Naive thymus-derived CD4-positive, alpha-beta T cell (primary cell): ENCODE data around the gene GYPC. TPM values are rescaled to one million over a fixed set of nuclear protein-coding genes. Genes with fewer than 3 reads are reported as not detected.
A peak's percentile ranks its signal among the peaks of the same experiment; 100 is the strongest.

Experiments
- ATAC-seq: fragments of 150-1000 bp; cut with Tn5 transposase; 2 replicates; pipeline ENCODE4 v1.10.0; 2021; ENCODE audit warnings: mild to moderate bottlenecking, moderate library complexity
- CTCF ChIA-PET: fragments of 350-600 bp; sonication (Branson Sonifier 250); formaldehyde crosslinking; loops from one replicate; lab custom pipeline; 2021; ENCODE audit warnings: antibody characterized with exemption; lab: Charles Lee
- POLR2A ChIA-PET: fragments of 350-600 bp; sonication (Branson Sonifier 250); formaldehyde crosslinking; loops from one replicate; lab custom pipeline; 2021; ENCODE audit warnings: antibody characterized with exemption, inconsistent platforms; lab: Charles Lee
- DNase-seq, 9 donors: peaks; one replicate each; pipeline versions ENCODE4 v3.0.0 to v3.0.0-alpha.2; 2020 to 2022; ENCODE audit warnings: mixed read lengths in 1 of 9
- H3K27ac ChIP-seq: one replicate; pipeline ENCODE4 v1.7.0; 2013; ENCODE audit warnings: mild to moderate bottlenecking, low read depth, low read length, moderate library complexity
- H3K27me3 ChIP-seq, 2 donors: one replicate each; pipeline ENCODE4 v1.7.0; 2013; ENCODE audit warnings: low read length in 2 of 2, mild to moderate bottlenecking in 2 of 2, moderate library complexity in 2 of 2; ENCODE audit not compliant: control insufficient read depth in 2 of 2, insufficient read depth in 2 of 2
- H3K36me3 ChIP-seq, 3 experiments: 1 replicate in 2 of 3; 2 replicates in 1 of 3; pipeline ENCODE4 v1.7.0; 2013; ENCODE audit warnings: low read length in 3 of 3, mild to moderate bottlenecking in 3 of 3, moderate library complexity in 1 of 3; ENCODE audit not compliant: insufficient read depth in 3 of 3, control insufficient read depth in 2 of 3
- H3K4me1 ChIP-seq, 2 donors: one replicate each; pipeline ENCODE4 v1.7.0; 2013; ENCODE audit warnings: low read length in 2 of 2, mild to moderate bottlenecking in 2 of 2, moderate library complexity in 1 of 2; ENCODE audit not compliant: control insufficient read depth in 2 of 2, insufficient read depth in 2 of 2
- H3K4me3 ChIP-seq: 2 replicates; pipeline ENCODE4 v1.7.0; 2013; ENCODE audit warnings: mild to moderate bottlenecking, low read length
- H3K9me3 ChIP-seq, 3 experiments: 1 replicate in 2 of 3; 2 replicates in 1 of 3; pipeline ENCODE4 v1.7.0; 2013; ENCODE audit warnings: low read length in 3 of 3; ENCODE audit not compliant: control insufficient read depth in 2 of 3
- H3K27ac Mint-ChIP-seq, 9 donors: one replicate each; pipeline ENCODE4 v1.8.0; 2020 to 2022; ENCODE audit warnings: mixed read lengths in 9 of 9, mild to moderate bottlenecking in 8 of 9, moderate library complexity in 5 of 9, inconsistent platforms in 2 of 9
- H3K27me3 Mint-ChIP-seq, 5 donors: one replicate each; pipeline ENCODE4 v1.8.0; 2021 to 2022; ENCODE audit warnings: mixed read lengths in 5 of 5, mild to moderate bottlenecking in 1 of 5
- H3K36me3 Mint-ChIP-seq, 5 donors: one replicate each; pipeline ENCODE4 v1.8.0; 2020 to 2022; ENCODE audit warnings: mixed read lengths in 5 of 5, mild to moderate bottlenecking in 3 of 5, inconsistent platforms in 1 of 5
- H3K4me1 Mint-ChIP-seq, 7 donors: one replicate each; pipeline ENCODE4 v1.8.0; 2020 to 2022; ENCODE audit warnings: mixed read lengths in 7 of 7, mild to moderate bottlenecking in 3 of 7, inconsistent platforms in 1 of 7
- H3K4me3 Mint-ChIP-seq, 10 donors: one replicate each; pipeline ENCODE4 v1.8.0; 2020 to 2022; ENCODE audit warnings: mild to moderate bottlenecking in 10 of 10, mixed read lengths in 10 of 10, moderate library complexity in 6 of 10, inconsistent platforms in 2 of 10
- H3K9me3 Mint-ChIP-seq, 11 donors: one replicate each; pipeline ENCODE4 v1.8.0; 2020 to 2022; ENCODE audit warnings: mixed read lengths in 11 of 11, mild to moderate bottlenecking in 4 of 11, inconsistent platforms in 1 of 11, moderate library complexity in 1 of 11
- intact Hi-C, 2 donors: fragments of 100-400 bp; cut with micrococcal nuclease; formaldehyde crosslinking; loops; one replicate each; pipeline ENCODE4 v1.15.1; 2023
- polyA plus RNA-seq, 2 donors: library from polyadenylated mRNA; unstranded; fragments of 300-500 nt; fragmentation: Illumina TruSeq; gene quantifications; one replicate each; pipeline ENCODE4 v1.2.3, GENCODE V29; 2021
- total RNA-seq, 6 experiments: library from RNA in 5 of 6; stranded (reverse) in 5 of 6; gene quantifications; 1 replicate in 5 of 6; 2 replicates in 1 of 6; pipeline ENCODE4 v1.2.3 and lab custom pipeline; 2021 to 2026

GYPC gene
- total and polyA plus RNA-seq, 7 experiments from 2014 or later, result 114 to 277 (median 140) TPM

DNA sequence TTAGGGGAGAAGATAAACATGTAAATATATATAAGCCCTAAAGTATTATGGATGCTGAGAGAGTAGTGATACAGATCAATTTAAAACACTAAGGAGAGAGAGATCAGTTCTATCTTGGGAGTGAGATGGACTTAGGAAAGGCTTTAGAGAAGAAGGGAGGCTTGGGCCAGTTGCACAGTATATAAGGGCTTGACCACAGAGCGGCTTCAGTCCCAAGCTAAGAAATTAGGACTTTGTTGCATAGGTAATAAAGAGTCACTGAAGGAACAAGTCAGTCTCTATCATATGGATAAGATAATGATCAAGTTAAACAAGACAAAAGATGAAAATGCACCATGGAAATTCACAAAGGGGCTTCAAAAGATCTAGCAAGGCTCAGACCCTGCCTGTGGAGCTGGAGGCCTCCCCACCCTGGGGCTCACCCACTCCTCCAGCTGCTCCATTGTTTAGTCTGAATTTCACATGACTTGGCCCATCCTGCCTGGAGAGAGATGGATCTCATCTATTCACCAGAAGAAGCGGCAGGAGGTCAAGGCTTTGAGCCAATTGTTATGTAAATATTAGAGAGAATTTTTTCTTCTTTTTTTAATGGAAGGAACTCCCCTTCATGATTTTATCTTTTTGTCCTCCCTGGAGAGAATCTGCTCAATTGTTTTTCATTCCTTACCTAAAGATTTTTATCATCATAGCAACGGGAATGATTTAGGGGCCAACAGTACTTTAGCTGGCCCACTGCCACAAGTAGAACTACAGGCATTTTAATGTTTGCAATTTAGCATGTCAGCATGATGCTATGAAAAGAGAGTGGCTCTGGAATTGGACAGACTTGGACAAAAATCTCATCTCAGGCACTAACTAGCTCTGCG is 44.0 kb downstream of the GYPC start:
- H3K27ac Mint-ChIP-seq, result peak overlapping the region in 6 of 9 donors; percentile 6 to 63 (median 42)
- peaks cover 11 to 59% (median 51%) of the 10 kb centered on the region in 5 donors for H3K36me3 Mint-ChIP-seq
- intact Hi-C loops, result loop anchor here (5.0 to 10.0 kb wide), 3 partner anchors 43 to 77 kb away; partner anchors contain the start of gene GYPC (in 2 of the 2)

DNA sequence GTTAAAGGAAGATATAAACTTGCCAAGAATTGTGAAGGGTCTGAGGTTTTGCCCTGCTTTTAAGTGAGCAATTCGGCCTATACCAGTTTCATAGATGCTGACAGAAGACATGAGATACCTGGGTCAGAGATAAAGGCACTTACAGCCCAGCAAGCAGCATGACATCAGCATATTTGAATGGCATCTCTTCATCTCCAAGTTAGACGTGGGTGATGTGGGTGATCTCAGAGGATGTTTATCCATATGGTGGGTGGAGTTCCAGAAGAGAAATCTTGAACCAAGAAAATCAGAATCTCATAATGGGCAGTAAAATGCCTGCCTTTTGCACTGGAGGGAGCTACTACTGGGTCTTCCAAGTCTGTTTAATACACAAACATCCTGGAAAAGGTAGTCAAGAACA is 44.7 kb downstream of the GYPC start:
- ChIA-PET POLR2A (no interaction called here), CTCF (interaction anchor here (1.1 kb wide), 1 partner anchor 61 kb away, joined by 3 read pairs; no protein-coding TSS in a partner anchor)
- intact Hi-C loops, result loop anchor here (5.0 to 10.0 kb wide), 2 partner anchors 46 to 77 kb away; partner anchors contain the start of gene GYPC (in 1 of the 2)
- no peak overlapping the region for H3K4me3 ChIP-seq
- ATAC-seq, result no peak
- H3K4me1 ChIP-seq, result no peaks in the 10 kb centered on the region
- Mint-ChIP-seq H3K27ac (peak overlapping the region in 3 of 9 donors; percentile 7 to 62 (median 49)), H3K4me3 (no peak overlapping the region), H3K4me1 (peaks cover 0 to 17% (median 7%) of the 10 kb centered on the region in 7 donors), H3K36me3 (peaks cover 11 to 52% (median 45%) of the 10 kb centered on the region in 5 donors), H3K27me3 (no peaks in the 10 kb centered on the region), H3K9me3 (peaks cover 0 to 16% (median 0%) of the 10 kb centered on the region in 11 donors)
- DNase-seq, result no peak
- no peaks in the 10 kb centered on the region for H3K9me3 ChIP-seq
- peaks cover 0 to 41% (median 9%) of the 10 kb centered on the region in 3 experiments for H3K36me3 ChIP-seq
- no peaks in the 10 kb centered on the region for H3K27me3 ChIP-seq
- H3K27ac ChIP-seq, result no peak overlapping the region

More for the DNA sequence above, 44.0 kb downstream of the GYPC start:
- peaks cover 0 to 48% (median 9%) of the 10 kb centered on the region in 3 experiments for H3K36me3 ChIP-seq
- POLR2A ChIA-PET, result no interaction called here
- no peak overlapping the region for H3K4me3 ChIP-seq
- CTCF ChIA-PET, result interaction anchor here (1.8 kb wide), 1 partner anchor 77 kb away, joined by 6 read pairs; no protein-coding TSS in a partner anchor
- H3K27me3 ChIP-seq, result no peaks in the 10 kb centered on the region
- H3K9me3 ChIP-seq, result no peaks in the 10 kb centered on the region
- DNase-seq (no peak), ATAC-seq (no peak)
- Mint-ChIP-seq H3K27me3 (no peaks in the 10 kb centered on the region), H3K9me3 (peaks cover 0 to 16% (median 0%) of the 10 kb centered on the region in 11 donors), H3K4me3 (no peak overlapping the region), H3K4me1 (peaks cover 0 to 17% (median 8%) of the 10 kb centered on the region in 7 donors)
- no peaks in the 10 kb centered on the region for H3K4me1 ChIP-seq
- no peak overlapping the region for H3K27ac ChIP-seq

DNA sequence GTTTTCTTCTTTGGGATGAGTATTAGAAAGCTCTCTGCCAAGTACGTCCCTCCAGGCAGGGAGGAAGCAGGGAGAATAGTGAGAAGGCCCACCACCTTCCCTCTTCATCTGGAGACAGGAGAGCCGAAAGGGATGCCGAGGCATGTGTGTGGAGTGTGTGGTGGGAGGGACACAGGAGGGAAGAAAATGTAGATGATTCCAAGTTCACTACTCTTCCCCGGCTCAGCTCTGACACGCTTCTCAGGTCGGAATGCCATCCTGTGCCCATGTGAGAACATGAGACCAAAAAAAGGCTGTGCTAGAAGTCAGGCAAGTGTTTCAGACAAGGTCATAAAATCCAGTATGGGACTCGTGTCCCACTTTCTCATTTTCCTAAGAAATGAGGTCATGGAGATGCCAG is 47.4 kb downstream of the GYPC start:
- DNase-seq (no peak), ATAC-seq (no peak)
- Histone ChIP-seq H3K9me3 (no peaks in the 10 kb centered on the region), H3K27ac (no peak overlapping the region), H3K4me1 (no peaks in the 10 kb centered on the region), H3K4me3 (no peak overlapping the region), H3K27me3 (no peaks in the 10 kb centered on the region), H3K36me3 (peaks cover 0 to 14% (median 0%) of the 10 kb centered on the region in 3 experiments)
- peaks cover 0 to 17% (median 8%) of the 10 kb centered on the region in 7 donors for H3K4me1 Mint-ChIP-seq
- H3K4me3 Mint-ChIP-seq, result no peak overlapping the region
- H3K27me3 Mint-ChIP-seq, result no peaks in the 10 kb centered on the region
- H3K9me3 Mint-ChIP-seq, result peaks cover 0 to 16% (median 0%) of the 10 kb centered on the region in 11 donors
- no peak overlapping the region for H3K27ac Mint-ChIP-seq
- H3K36me3 Mint-ChIP-seq, result peaks cover 0 to 29% (median 25%) of the 10 kb centered on the region in 5 donors
- intact Hi-C loops, result loop anchor here (5.0 to 10.0 kb wide), 2 partner anchors 49 to 74 kb away; partner anchors contain the start of gene GYPC (in 1 of the 2)
- CTCF ChIA-PET, result no interaction called here
- POLR2A ChIA-PET, result no interaction called here

DNA sequence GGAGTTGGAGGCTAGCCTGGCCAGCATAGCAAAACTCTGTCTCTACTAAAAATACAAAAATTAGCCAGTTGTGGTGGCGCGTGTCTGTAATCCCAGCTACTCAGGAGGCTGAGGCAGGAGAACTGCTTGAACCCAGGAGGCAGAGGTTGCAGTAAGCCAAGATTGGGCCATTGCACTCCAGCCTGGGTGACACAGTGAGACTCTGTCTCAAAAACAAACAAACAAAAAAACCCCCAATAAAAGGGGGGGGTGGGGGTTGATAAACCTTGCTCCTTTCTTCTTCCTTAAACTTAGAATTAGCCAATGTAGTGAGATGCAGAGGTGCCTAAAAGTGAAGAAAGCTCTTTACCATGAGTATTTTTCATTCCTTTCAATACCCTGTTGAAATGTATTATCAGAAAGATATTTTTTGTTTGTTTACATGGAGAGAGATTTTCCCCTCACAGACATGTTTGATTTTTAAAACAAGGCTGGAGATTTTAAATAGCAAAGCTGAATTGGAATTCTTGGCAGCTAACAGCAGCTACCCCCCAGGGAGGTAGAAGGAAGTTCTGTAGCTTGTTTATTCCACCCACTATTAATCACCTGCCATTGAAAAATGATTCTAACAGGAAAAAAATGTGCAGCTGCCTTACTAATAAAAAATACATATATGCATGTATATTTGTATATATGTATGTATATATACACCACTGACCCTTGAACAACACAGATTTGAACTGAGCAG is 48.6 kb downstream of the GYPC start:
- H3K4me1 Mint-ChIP-seq, result peaks cover 0 to 17% (median 8%) of the 10 kb centered on the region in 7 donors
- H3K36me3 Mint-ChIP-seq, result peaks cover 0 to 25% (median 13%) of the 10 kb centered on the region in 5 donors
- POLR2A ChIA-PET, result no interaction called here
- peaks cover 0 to 13% (median 0%) of the 10 kb centered on the region in 11 donors for H3K9me3 Mint-ChIP-seq
- H3K27ac Mint-ChIP-seq, result peak overlapping the region in 1 of 9 donors; percentile 9
- Histone ChIP-seq H3K27me3 (no peaks in the 10 kb centered on the region), H3K4me3 (no peak overlapping the region), H3K9me3 (no peaks in the 10 kb centered on the region), H3K4me1 (no peaks in the 10 kb centered on the region), H3K27ac (no peak overlapping the region), H3K36me3 (peaks cover 0 to 4% (median 0%) of the 10 kb centered on the region in 3 experiments)
- intact Hi-C loops, result loop anchor here (5.0 to 10.0 kb wide), 2 partner anchors 50 to 73 kb away; partner anchors contain the start of gene GYPC (in 1 of the 2)
- DNase-seq (no peak), ATAC-seq (no peak)
- H3K4me3 Mint-ChIP-seq, result no peak overlapping the region
- CTCF ChIA-PET, result interaction anchor here (0.6 kb wide), 1 partner anchor 27 kb away, joined by 4 read pairs; no protein-coding TSS in a partner anchor
- H3K27me3 Mint-ChIP-seq, result peaks cover 0 to 4% (median 0%) of the 10 kb centered on the region in 5 donors

DNA sequence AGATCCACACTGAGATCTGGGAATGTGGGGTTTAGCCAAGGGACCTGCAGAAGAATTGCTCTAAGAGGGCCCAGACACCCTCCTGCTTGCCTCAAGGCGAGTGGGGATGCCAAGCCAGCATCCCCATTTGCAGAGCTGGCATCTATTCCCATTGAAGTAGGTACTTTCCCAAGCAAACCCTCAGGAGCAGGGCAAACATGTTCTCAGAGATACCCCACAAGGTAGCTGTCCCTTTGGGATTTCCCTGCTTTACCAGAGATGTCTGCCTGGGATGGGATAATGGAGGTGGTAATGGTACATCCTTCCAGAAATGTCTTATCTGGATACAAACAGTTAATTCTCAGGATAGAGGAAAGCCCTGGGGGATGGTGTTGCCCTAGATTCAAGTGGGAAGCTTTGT is 51.2 kb downstream of the GYPC start:
- Histone ChIP-seq H3K4me3 (no peak overlapping the region), H3K27ac (no peak overlapping the region), H3K4me1 (no peaks in the 10 kb centered on the region), H3K27me3 (no peaks in the 10 kb centered on the region), H3K9me3 (no peaks in the 10 kb centered on the region), H3K36me3 (no peaks in the 10 kb centered on the region)
- POLR2A ChIA-PET, result no interaction called here
- Mint-ChIP-seq H3K36me3 (peaks cover 0 to 5% (median 0%) of the 10 kb centered on the region in 5 donors), H3K4me3 (no peak overlapping the region), H3K27me3 (peaks cover 0 to 14% (median 0%) of the 10 kb centered on the region in 5 donors), H3K27ac (no peak overlapping the region), H3K9me3 (peaks cover 0 to 1% (median 0%) of the 10 kb centered on the region in 11 donors), H3K4me1 (peaks cover 0 to 8% (median 3%) of the 10 kb centered on the region in 7 donors)
- intact Hi-C loops, result loop anchor here in 1 of 2 donors (10.0 kb wide), 1 partner anchor 52 kb away; the partner anchor contains the start of gene GYPC
- DNase-seq, result no peak
- ATAC-seq, result no peak
- CTCF ChIA-PET, result no interaction called here

DNA sequence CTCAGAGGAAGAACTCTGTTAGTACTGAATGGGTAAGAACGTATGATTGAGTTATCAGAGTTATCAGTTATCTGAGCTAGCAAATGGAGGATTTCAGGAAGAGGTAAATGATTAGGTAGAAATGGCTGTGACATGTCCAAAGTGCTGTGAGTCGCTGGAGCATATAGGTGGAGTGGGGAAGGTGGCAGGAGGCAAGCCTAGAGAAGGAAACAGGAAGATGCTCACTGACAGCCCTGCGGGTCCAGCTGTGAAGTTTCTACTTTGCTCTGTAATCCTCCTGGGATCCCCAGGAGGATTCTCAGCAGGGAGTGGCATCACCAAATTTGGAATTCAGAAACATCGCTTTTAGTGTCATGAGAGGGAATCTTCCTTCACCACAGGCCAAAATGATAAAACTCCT is 52.0 kb downstream of the GYPC start:
- Mint-ChIP-seq H3K4me1 (peaks cover 0 to 11% (median 5%) of the 10 kb centered on the region in 7 donors), H3K4me3 (no peak overlapping the region), H3K27ac (no peak overlapping the region), H3K9me3 (peaks cover 0 to 1% (median 0%) of the 10 kb centered on the region in 11 donors), H3K27me3 (peaks cover 0 to 14% (median 0%) of the 10 kb centered on the region in 5 donors), H3K36me3 (peaks cover 0 to 5% (median 0%) of the 10 kb centered on the region in 5 donors)
- Histone ChIP-seq H3K27me3 (no peaks in the 10 kb centered on the region), H3K36me3 (no peaks in the 10 kb centered on the region), H3K4me1 (no peaks in the 10 kb centered on the region), H3K4me3 (no peak overlapping the region), H3K27ac (no peak overlapping the region), H3K9me3 (no peaks in the 10 kb centered on the region)
- ATAC-seq (no peak), DNase-seq (no peak)
- ChIA-PET POLR2A (no interaction called here), CTCF (no interaction called here)
- intact Hi-C loops, result loop anchor here in 1 of 2 donors (10.0 kb wide), 1 partner anchor 53 kb away; the partner anchor contains the start of gene GYPC
